Osteoblast (primary cell): Measurements from ENCODE around the gene DNAJC16. TPM values are rescaled to one million over a fixed set of nuclear protein-coding genes. Genes with fewer than 3 reads are reported as not detected.

Source experiments
- DNase-seq: peaks from one replicate; pipeline ENCODE4 v3.0.0; 2011; ENCODE audit warnings: low spot score, mixed read lengths; ENCODE audit not compliant: insufficient read length; ENCODE audit errors: missing footprints
- H2AFZ ChIP-seq: 2 replicates; pipeline ENCODE4 v1.6.0; 2011; ENCODE audit warnings: mild to moderate bottlenecking, low read length
- H3K27ac ChIP-seq: 2 replicates; pipeline ENCODE4 v1.5.1; 2011; ENCODE audit warnings: mild to moderate bottlenecking, low read depth, low read length, moderate library complexity
- H3K27me3 ChIP-seq: 2 replicates; pipeline ENCODE4 v1.6.0; 2012; ENCODE audit warnings: mild to moderate bottlenecking, control low read depth, inconsistent platforms, low read length, moderate library complexity; ENCODE audit not compliant: insufficient read depth
- H3K36me3 ChIP-seq: 2 replicates; pipeline ENCODE4 v1.5.1; 2011; ENCODE audit warnings: mild to moderate bottlenecking, low read length, control low read depth, moderate library complexity; ENCODE audit not compliant: insufficient read depth
- H3K4me1 ChIP-seq: 2 replicates; pipeline ENCODE4 v1.5.1; 2011; ENCODE audit warnings: mild to moderate bottlenecking, low read length, control low read depth, moderate library complexity; ENCODE audit not compliant: insufficient read depth
- H3K4me2 ChIP-seq: 2 replicates; pipeline ENCODE4 v1.6.0; 2011; ENCODE audit warnings: mild to moderate bottlenecking, low read length; ENCODE audit not compliant: insufficient read depth
- H3K4me3 ChIP-seq: fragments of 200-600 bp; sonication (generic); 3 replicates; pipeline ENCODE4 v1.5.1; 2012; ENCODE audit warnings: mild to moderate bottlenecking, low read length, inconsistent platforms; ENCODE audit not compliant: insufficient read depth
- H3K79me2 ChIP-seq: 2 replicates; pipeline ENCODE4 v1.6.0; 2012; ENCODE audit warnings: mild to moderate bottlenecking, low read length, control low read depth, inconsistent platforms; ENCODE audit not compliant: insufficient read depth
- H3K9me3 ChIP-seq: 2 replicates; pipeline ENCODE4 v1.5.1; 2011; ENCODE audit warnings: low read depth, low read length, control low read depth
- H4K20me1 ChIP-seq: 2 replicates; pipeline ENCODE4 v1.6.0; 2012; ENCODE audit warnings: mild to moderate bottlenecking, low read length, control low read depth; ENCODE audit not compliant: insufficient read depth
- total RNA-seq: library from RNA; depleted of rRNA; stranded (reverse); fragments of >200 nt; gene quantifications from 2 replicates; pipeline ENCODE4 v1.2.3, GENCODE V29; 2012
- TF ChIP-seq, protein P1 (sequence below): IDR thresholded peaks from 2 replicates; pipeline ENCODE4 v1.5.1; 2011; ENCODE audit warnings: mild to moderate bottlenecking, low read depth, low read length, moderate library complexity; ENCODE audit errors: extremely low read depth

Gene DNAJC16
- total RNA-seq, 1 donor, result 19.2 TPM

DNA sequence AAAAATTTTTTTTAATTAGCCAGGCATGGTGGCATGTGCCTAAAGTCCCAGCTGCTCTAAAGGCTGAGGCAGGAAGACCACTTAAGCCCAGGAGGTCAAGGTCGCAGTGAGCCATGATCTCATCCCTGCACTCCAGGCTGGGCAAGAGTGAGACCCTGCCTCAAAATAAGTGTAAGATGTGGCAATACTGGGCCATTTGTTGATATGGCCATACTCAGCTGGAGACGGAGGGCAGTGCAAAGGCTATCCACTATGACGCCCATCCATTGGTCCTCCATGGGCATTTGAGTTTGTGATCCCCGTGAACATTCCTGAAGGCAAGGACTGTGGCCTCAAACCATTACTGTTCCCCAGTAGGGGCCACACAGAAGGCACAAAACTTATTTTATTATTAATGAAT lies 4.1 kb upstream of the DNAJC16 start:
- no peak overlapping the region for H3K4me3 ChIP-seq
- no peak overlapping the region for H2AFZ ChIP-seq
- peaks cover 24% of the 10 kb centered on the region for H3K4me1 ChIP-seq
- H3K79me2 ChIP-seq, result peaks cover 16% of the 10 kb centered on the region
- DNase-seq, result no peak
- no peaks in the 10 kb centered on the region for H3K9me3 ChIP-seq
- TF ChIP-seq, protein P1, sequence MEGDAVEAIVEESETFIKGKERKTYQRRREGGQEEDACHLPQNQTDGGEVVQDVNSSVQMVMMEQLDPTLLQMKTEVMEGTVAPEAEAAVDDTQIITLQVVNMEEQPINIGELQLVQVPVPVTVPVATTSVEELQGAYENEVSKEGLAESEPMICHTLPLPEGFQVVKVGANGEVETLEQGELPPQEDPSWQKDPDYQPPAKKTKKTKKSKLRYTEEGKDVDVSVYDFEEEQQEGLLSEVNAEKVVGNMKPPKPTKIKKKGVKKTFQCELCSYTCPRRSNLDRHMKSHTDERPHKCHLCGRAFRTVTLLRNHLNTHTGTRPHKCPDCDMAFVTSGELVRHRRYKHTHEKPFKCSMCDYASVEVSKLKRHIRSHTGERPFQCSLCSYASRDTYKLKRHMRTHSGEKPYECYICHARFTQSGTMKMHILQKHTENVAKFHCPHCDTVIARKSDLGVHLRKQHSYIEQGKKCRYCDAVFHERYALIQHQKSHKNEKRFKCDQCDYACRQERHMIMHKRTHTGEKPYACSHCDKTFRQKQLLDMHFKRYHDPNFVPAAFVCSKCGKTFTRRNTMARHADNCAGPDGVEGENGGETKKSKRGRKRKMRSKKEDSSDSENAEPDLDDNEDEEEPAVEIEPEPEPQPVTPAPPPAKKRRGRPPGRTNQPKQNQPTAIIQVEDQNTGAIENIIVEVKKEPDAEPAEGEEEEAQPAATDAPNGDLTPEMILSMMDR, result no peak
- H3K36me3 ChIP-seq, result no peaks in the 10 kb centered on the region
- H3K27ac ChIP-seq, result no peak overlapping the region
- no peak overlapping the region for H3K4me2 ChIP-seq
- no peaks in the 10 kb centered on the region for H3K27me3 ChIP-seq
- H4K20me1 ChIP-seq, result no peaks in the 10 kb centered on the region

DNA sequence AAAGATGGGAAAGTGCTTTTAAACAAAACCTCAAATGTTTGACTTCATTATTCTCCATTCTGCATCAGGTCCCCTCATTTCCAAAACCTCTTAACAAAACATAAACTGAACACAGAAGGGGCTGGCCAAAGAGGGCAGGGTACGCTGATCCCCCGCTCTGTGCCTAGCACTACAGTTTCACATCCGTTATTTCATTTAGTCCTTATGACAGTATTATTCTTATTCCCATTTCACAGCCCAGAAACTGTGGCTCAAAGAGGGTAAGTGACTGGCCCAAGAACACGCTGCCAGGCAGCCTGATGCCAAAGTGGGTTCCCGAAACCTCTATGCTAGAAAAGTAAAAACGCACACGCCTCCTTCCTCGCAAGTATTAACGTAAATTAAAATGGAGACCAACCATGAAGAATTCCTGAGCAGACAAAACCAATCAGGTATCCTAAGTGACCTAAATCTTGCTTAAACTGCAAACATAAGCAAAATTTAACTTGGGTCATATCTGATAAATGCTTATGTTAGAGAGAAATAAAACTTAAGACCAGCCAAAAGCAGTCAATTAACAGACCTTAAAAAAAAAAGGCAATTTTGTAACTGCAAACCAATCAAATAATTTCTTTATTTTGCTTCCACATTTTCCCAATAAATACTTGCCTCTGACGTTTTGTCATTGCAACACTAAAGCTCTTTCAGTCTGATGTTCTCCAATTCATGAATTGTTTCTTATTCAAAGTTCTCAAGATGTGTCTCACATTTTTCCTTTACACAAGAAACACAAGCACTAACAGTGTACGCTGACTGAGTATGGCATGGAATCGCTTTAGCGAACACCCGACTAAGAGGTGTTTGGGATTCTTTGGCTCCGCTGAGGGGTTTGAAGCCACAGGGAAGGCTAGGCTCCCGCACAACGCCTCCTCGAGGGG lies 3.3 kb upstream of the DNAJC16 start:
- H3K4me3 ChIP-seq, result peak overlapping the region; percentile 95
- H3K4me1 ChIP-seq, result peaks cover 28% of the 10 kb centered on the region
- no peaks in the 10 kb centered on the region for H3K36me3 ChIP-seq
- H4K20me1 ChIP-seq, result no peaks in the 10 kb centered on the region
- H3K27me3 ChIP-seq, result no peaks in the 10 kb centered on the region
- H3K4me2 ChIP-seq, result peak overlapping the region; percentile 98
- H3K27ac ChIP-seq, result peak overlapping the region; percentile 88
- TF ChIP-seq, protein P1, result no peak
- peaks cover 24% of the 10 kb centered on the region for H3K79me2 ChIP-seq
- DNase-seq, result peak; percentile 47
- H3K9me3 ChIP-seq, result no peaks in the 10 kb centered on the region
- peak overlapping the region; percentile 97 for H2AFZ ChIP-seq

DNA sequence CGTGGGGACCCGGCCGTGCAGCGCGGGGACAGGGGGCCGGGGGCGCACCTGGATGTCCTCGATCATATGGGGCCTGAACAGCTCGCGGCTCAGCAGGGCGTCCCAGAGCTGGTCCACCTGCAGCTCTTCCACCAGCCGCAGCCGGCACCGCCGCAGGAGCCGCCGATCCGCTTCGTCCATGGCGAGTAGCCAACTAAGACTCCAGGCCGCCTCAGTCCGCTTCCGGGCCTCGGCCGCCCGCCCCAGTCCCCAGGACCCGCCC lies 2.7 kb upstream of the DNAJC16 start, which contains the start of gene CASP9:
TSS of gene CASP9 (minus strand) at position 195 of the 262 bp plus-strand sequence. CDS start at position 180, 15 bp downstream.
- peak; percentile 75 for DNase-seq
- Histone ChIP-seq H3K9me3 (no peaks in the 10 kb centered on the region), H3K4me2 (peak within 1 kb of the TSS; percentile 98), H3K27ac (peak within 1 kb of the TSS; percentile 93), H3K79me2 (peaks cover 30% of the 10 kb centered on the region), H3K4me1 (peaks cover 28% of the 10 kb centered on the region), H3K36me3 (no peaks in the 10 kb centered on the region), H3K27me3 (no peaks in the 10 kb centered on the region), H3K4me3 (peak within 1 kb of the TSS; percentile 95), H4K20me1 (no peaks in the 10 kb centered on the region), H2AFZ (peak within 1 kb of the TSS; percentile 97)
- TF ChIP-seq, protein P1, result no peak

GRCh38 chr1:15524283-15525049 lies 2.2 kb upstream of the DNAJC16 start:
- no peaks in the 10 kb centered on the region for H3K36me3 ChIP-seq
- H3K9me3 ChIP-seq, result no peaks in the 10 kb centered on the region
- H3K4me1 ChIP-seq, result peaks cover 28% of the 10 kb centered on the region
- peak overlapping the region; percentile 95 for H3K4me3 ChIP-seq
- peak overlapping the region; percentile 67 for H3K4me2 ChIP-seq
- TF ChIP-seq, protein P1, result no peak
- H3K79me2 ChIP-seq, result peaks cover 31% of the 10 kb centered on the region
- peak; percentile 97 for DNase-seq
- H2AFZ ChIP-seq, result peak overlapping the region; percentile 66
- H3K27ac ChIP-seq, result peak overlapping the region; percentile 93
- H4K20me1 ChIP-seq, result no peaks in the 10 kb centered on the region
- no peaks in the 10 kb centered on the region for H3K27me3 ChIP-seq
